ENCODE measurements around the gene LZTS3. TPM values are rescaled to one million over a fixed set of nuclear protein-coding genes. Genes with fewer than 3 reads are reported as not detected.

LZTS3 gene
- polyA plus RNA-seq, 1 of the 3 experiments (the other 2 are of a cell fraction) = 11.9 TPM

- Histone ChIP-seq H3F3A (replicated peaks; ENCODE audit: insufficient read depth) (peaks cover 12% of the 10 kb centered on the region), H3K36me3 (replicated peaks in 1 of 2; ENCODE audit: control insufficient read depth in 1 of 2, insufficient read depth in 2 of 2, low read length in 1 of 2) (no peaks in the 10 kb centered on the region), H3K79me2 (ENCODE audit: insufficient read depth) (no peaks in the 10 kb centered on the region), H3K27me3 (ENCODE audit: insufficient read depth) (no peaks in the 10 kb centered on the region), H3K4me3 (ENCODE audit: low read depth in 2 of 2, low read length in 1 of 2) (no peak overlapping the region), H3K9me3 (no peaks in the 10 kb centered on the region), H2AFZ (ENCODE audit: low read depth) (no peak overlapping the region), H3K27ac (ENCODE audit: low read depth in 2 of 2, low read length in 1 of 2) (no peak overlapping the region), H3K9me2 (no peaks in the 10 kb centered on the region), H4K20me1 (ENCODE audit: insufficient read depth) (no peaks in the 10 kb centered on the region), H3K4me2 (no peak overlapping the region), H3K4me1 (ENCODE audit: control insufficient read depth in 1 of 2, insufficient read depth in 2 of 2, low read depth in 1 of 2, low read length in 1 of 2) (no peaks in the 10 kb centered on the region), H3K9ac (no peak overlapping the region)
- no peak for DNase-seq
- WGBS (ENCODE audit: low lambda C conversion rate) = 76% methylated on average over 5 of the region's 5 CpGs
- ChIA-PET CTCF (no interaction called here), POLR2A (interaction anchor here (0.7 kb wide), 1 partner anchor 12 kb away, joined by 3 read pairs; no protein-coding TSS in a partner anchor)
- TF ChIP-seq NRF1 (IDR thresholded peaks at IDR 0.05; ENCODE audit: low read depth, low read length) (no peak), SIN3A (IDR thresholded peaks at IDR 0.05; ENCODE audit: borderline replicate concordance, low read depth, low read length) (no peak), YY1 (IDR thresholded peaks at IDR 0.05; ENCODE audit: low read depth) (no peak), FOSL2 (IDR thresholded peaks at IDR 0.05; ENCODE audit: borderline replicate concordance, low read depth) (no peak), MAX (IDR thresholded peaks at IDR 0.05; ENCODE audit: low read depth) (no peak), ELF1 (IDR thresholded peaks at IDR 0.05) (no peak), CHD2 (IDR thresholded peaks at IDR 0.05; ENCODE audit: low read length, partially characterized antibody) (no peak), GATA2 (CRISPR knock-in tag; IDR thresholded peaks at IDR 0.05) (no peak), PBX3 (IDR thresholded peaks at IDR 0.05) (no peak), FOXM1 (IDR thresholded peaks at IDR 0.05; ENCODE audit: low read depth) (no peak), RAD21 (IDR thresholded peaks at IDR 0.05; ENCODE audit: low read length) (no peak), CTCF (IDR thresholded peaks at IDR 0.05) (no peak), JUND (IDR thresholded peaks at IDR 0.05) (no peak), FOXJ3 (CRISPR knock-in tag; IDR thresholded peaks at IDR 0.05) (no peak), MXI1 (IDR thresholded peaks at IDR 0.05; ENCODE audit: low read depth, low read length) (no peak), RFX5 (IDR thresholded peaks at IDR 0.05; ENCODE audit: low read length) (no peak), GABPA (IDR thresholded peaks at IDR 0.05; ENCODE audit: low read depth) (no peak)
- TF ChIP-seq, protein P1, sequence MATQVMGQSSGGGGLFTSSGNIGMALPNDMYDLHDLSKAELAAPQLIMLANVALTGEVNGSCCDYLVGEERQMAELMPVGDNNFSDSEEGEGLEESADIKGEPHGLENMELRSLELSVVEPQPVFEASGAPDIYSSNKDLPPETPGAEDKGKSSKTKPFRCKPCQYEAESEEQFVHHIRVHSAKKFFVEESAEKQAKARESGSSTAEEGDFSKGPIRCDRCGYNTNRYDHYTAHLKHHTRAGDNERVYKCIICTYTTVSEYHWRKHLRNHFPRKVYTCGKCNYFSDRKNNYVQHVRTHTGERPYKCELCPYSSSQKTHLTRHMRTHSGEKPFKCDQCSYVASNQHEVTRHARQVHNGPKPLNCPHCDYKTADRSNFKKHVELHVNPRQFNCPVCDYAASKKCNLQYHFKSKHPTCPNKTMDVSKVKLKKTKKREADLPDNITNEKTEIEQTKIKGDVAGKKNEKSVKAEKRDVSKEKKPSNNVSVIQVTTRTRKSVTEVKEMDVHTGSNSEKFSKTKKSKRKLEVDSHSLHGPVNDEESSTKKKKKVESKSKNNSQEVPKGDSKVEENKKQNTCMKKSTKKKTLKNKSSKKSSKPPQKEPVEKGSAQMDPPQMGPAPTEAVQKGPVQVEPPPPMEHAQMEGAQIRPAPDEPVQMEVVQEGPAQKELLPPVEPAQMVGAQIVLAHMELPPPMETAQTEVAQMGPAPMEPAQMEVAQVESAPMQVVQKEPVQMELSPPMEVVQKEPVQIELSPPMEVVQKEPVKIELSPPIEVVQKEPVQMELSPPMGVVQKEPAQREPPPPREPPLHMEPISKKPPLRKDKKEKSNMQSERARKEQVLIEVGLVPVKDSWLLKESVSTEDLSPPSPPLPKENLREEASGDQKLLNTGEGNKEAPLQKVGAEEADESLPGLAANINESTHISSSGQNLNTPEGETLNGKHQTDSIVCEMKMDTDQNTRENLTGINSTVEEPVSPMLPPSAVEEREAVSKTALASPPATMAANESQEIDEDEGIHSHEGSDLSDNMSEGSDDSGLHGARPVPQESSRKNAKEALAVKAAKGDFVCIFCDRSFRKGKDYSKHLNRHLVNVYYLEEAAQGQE (IDR thresholded peaks at IDR 0.05; ENCODE audit: low read depth, low read length) = no peak
- TF ChIP-seq, protein P2, sequence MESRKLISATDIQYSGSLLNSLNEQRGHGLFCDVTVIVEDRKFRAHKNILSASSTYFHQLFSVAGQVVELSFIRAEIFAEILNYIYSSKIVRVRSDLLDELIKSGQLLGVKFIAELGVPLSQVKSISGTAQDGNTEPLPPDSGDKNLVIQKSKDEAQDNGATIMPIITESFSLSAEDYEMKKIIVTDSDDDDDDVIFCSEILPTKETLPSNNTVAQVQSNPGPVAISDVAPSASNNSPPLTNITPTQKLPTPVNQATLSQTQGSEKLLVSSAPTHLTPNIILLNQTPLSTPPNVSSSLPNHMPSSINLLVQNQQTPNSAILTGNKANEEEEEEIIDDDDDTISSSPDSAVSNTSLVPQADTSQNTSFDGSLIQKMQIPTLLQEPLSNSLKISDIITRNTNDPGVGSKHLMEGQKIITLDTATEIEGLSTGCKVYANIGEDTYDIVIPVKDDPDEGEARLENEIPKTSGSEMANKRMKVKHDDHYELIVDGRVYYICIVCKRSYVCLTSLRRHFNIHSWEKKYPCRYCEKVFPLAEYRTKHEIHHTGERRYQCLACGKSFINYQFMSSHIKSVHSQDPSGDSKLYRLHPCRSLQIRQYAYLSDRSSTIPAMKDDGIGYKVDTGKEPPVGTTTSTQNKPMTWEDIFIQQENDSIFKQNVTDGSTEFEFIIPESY (IDR thresholded peaks at IDR 0.05; ENCODE audit: borderline replicate concordance, low read depth) = no peak
- TF ChIP-seq, protein P3, sequence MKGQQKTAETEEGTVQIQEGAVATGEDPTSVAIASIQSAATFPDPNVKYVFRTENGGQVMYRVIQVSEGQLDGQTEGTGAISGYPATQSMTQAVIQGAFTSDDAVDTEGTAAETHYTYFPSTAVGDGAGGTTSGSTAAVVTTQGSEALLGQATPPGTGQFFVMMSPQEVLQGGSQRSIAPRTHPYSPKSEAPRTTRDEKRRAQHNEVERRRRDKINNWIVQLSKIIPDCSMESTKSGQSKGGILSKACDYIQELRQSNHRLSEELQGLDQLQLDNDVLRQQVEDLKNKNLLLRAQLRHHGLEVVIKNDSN (IDR thresholded peaks at IDR 0.05; ENCODE audit: borderline replicate concordance, low read depth) = no peak
Measured at GRCh38 chr20:3181270-3181669, 7.9 kb upstream of the LZTS3 start.

Data from SK-N-SH (cell line).